Glomerular visceral epithelial cell (primary cell): ENCODE data around the gene TTC21A.
A peak's percentile ranks its signal among the peaks of the same experiment; 100 is the strongest.

ENCODE experiments used
- DNase-seq: peaks from one replicate; pipeline ENCODE4 v3.0.0-alpha.2; 2016; ENCODE audit errors: extremely low spot score

Gene TTC21A

GRCh38 chr3:39180546-39181346, 73.3 kb downstream of the TTC21A start:
- DNase-seq: peak; percentile 80

- DNase-seq: no peak
These were observed 74.2 kb downstream of the TTC21A start for GRCh38 chr3:39181408-39182335.

GRCh38 chr3:39183211-39184080, 76.0 kb downstream of the TTC21A start:
- DNase-seq: no peak

GRCh38 chr3:39184081-39184967, 76.8 kb downstream of the TTC21A start:
- DNase-seq: no peak

- no peak for DNase-seq
These were observed 77.4 kb downstream of the TTC21A start for GRCh38 chr3:39184968-39185285.

GRCh38 chr3:39185326-39185958, 78.0 kb downstream of the TTC21A start:
- DNase-seq: no peak

- no peak for DNase-seq
These were observed 78.6 kb downstream of the TTC21A start for GRCh38 chr3:39185959-39186691.

GRCh38 chr3:39186692-39187151, 79.2 kb downstream of the TTC21A start:
- DNase-seq: no peak

GRCh38 chr3:39187372-39188155, 80.1 kb downstream of the TTC21A start:
- no peak for DNase-seq
